ENCODE data around the gene MORN5.

The MORN5 gene

DNA sequence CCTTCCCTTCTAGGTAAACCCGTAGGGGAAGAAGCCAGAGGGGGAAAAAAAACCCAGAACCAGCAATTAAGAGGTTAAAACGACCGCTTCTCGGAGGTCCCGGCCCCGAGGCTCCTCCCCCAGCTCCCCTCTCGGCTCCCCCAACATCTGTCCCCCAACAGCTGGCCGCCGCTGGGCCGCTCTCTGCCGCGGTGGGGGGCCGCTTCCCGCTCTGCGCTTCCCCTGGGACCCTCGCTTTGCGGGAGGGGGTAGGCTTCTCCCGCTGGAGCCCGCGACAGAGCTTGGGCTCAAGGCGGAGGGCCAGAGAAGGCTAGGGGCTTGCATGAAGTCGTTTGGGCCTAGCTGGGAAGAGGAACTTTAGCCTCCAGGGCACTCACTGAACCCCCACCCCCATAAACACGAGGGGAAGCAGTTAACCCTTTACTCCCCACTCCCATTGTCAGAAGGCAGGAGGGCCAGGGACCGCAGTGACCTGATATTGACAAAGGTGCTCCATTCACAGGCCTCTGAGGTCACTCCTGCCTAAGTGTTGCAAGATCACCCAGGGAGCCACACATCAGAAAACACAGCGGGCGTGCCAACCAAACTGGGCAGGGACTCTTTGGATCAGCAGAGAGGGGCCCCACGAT is 61.6 kb downstream of the MORN5 start:
- H3K4me3 ChIP-seq (ENCODE audit: low read depth, low read length), result no peak overlapping the region
- H3K4me1 ChIP-seq, result no peaks in the 10 kb centered on the region
- H3K4me2 ChIP-seq (ENCODE audit: low read length), result no peak overlapping the region
- H3K27me3 ChIP-seq (ENCODE audit: control insufficient read depth, insufficient read depth, low read length), result peaks cover 6% of the 10 kb centered on the region
- no peaks in the 10 kb centered on the region for H3K36me3 ChIP-seq (ENCODE audit: control insufficient read depth, insufficient read depth, low read length)
- no peak overlapping the region for H3K9ac ChIP-seq
- no peak for TF ChIP-seq CTCF (IDR thresholded peaks at IDR 0.05)
- no peak overlapping the region for H3K27ac ChIP-seq
- no peak overlapping the region for H2AFZ ChIP-seq
- H3K9me3 ChIP-seq (ENCODE audit: control insufficient read depth, low read length), result no peaks in the 10 kb centered on the region
- H3K79me2 ChIP-seq, result no peaks in the 10 kb centered on the region

DNA sequence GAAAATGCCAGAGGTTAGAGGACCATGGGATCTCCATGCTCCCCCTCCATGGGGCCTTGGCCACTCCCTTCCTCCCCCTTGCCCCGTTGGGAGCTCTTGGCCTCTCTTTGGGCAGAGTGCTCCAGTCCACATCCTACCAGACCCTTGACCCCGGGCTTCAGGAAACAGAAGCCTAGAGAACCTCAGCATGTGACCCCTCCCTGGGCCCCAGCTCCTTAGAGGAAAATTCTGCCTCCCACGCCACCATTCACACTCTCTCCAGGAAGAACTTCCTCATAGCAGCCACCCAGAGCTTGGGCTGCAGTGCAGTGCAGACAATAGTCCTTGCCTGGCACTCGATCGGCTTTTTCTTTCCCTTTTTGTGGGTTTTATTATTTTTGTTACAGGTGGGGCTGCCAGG is 63.1 kb downstream of the MORN5 start:
- Histone ChIP-seq H3K4me1 (no peaks in the 10 kb centered on the region), H3K36me3 (ENCODE audit: control insufficient read depth, insufficient read depth, low read length) (no peaks in the 10 kb centered on the region), H3K27ac (no peak overlapping the region), H3K9ac (no peak overlapping the region), H3K9me3 (ENCODE audit: control insufficient read depth, low read length) (no peaks in the 10 kb centered on the region), H3K79me2 (no peaks in the 10 kb centered on the region), H2AFZ (no peak overlapping the region), H3K4me2 (ENCODE audit: low read length) (no peak overlapping the region), H3K4me3 (ENCODE audit: low read depth, low read length) (no peak overlapping the region), H3K27me3 (ENCODE audit: control insufficient read depth, insufficient read depth, low read length) (peaks cover 12% of the 10 kb centered on the region)
- TF ChIP-seq CTCF (IDR thresholded peaks at IDR 0.05), result no peak

- H2AFZ ChIP-seq, result no peak overlapping the region
- no peaks in the 10 kb centered on the region for H3K9me3 ChIP-seq (ENCODE audit: control insufficient read depth, low read length)
- no peaks in the 10 kb centered on the region for H3K36me3 ChIP-seq (ENCODE audit: control insufficient read depth, insufficient read depth, low read length)
- H3K79me2 ChIP-seq, result no peaks in the 10 kb centered on the region
- no peak for TF ChIP-seq CTCF (IDR thresholded peaks at IDR 0.05)
- H3K9ac ChIP-seq, result no peak overlapping the region
- H3K27me3 ChIP-seq (ENCODE audit: control insufficient read depth, insufficient read depth, low read length), result peaks cover 12% of the 10 kb centered on the region
- H3K27ac ChIP-seq, result no peak overlapping the region
- no peaks in the 10 kb centered on the region for H3K4me1 ChIP-seq
- H3K4me3 ChIP-seq (ENCODE audit: low read depth, low read length), result no peak overlapping the region
- no peak overlapping the region for H3K4me2 ChIP-seq (ENCODE audit: low read length)
Measured at GRCh38 chr9:122223435-122223834, 63.7 kb downstream of the MORN5 start.

GRCh38 chr9:122225312-122226141 is 65.8 kb downstream of the MORN5 start:
- H3K4me2 ChIP-seq (ENCODE audit: low read length), result peak overlapping the region; percentile 40
- no peak for TF ChIP-seq CTCF (IDR thresholded peaks at IDR 0.05)
- H3K27me3 ChIP-seq (ENCODE audit: control insufficient read depth, insufficient read depth, low read length), result peaks cover 8% of the 10 kb centered on the region
- H3K4me3 ChIP-seq (ENCODE audit: low read depth, low read length), result no peak overlapping the region
- no peaks in the 10 kb centered on the region for H3K4me1 ChIP-seq
- H3K36me3 ChIP-seq (ENCODE audit: control insufficient read depth, insufficient read depth, low read length), result no peaks in the 10 kb centered on the region
- H3K27ac ChIP-seq, result no peak overlapping the region
- H3K79me2 ChIP-seq, result no peaks in the 10 kb centered on the region
- no peaks in the 10 kb centered on the region for H3K9me3 ChIP-seq (ENCODE audit: control insufficient read depth, low read length)
- no peak overlapping the region for H3K9ac ChIP-seq
- no peak overlapping the region for H2AFZ ChIP-seq
